ENCODE results near the gene XXYLT1.

XXYLT1 gene

DNA sequence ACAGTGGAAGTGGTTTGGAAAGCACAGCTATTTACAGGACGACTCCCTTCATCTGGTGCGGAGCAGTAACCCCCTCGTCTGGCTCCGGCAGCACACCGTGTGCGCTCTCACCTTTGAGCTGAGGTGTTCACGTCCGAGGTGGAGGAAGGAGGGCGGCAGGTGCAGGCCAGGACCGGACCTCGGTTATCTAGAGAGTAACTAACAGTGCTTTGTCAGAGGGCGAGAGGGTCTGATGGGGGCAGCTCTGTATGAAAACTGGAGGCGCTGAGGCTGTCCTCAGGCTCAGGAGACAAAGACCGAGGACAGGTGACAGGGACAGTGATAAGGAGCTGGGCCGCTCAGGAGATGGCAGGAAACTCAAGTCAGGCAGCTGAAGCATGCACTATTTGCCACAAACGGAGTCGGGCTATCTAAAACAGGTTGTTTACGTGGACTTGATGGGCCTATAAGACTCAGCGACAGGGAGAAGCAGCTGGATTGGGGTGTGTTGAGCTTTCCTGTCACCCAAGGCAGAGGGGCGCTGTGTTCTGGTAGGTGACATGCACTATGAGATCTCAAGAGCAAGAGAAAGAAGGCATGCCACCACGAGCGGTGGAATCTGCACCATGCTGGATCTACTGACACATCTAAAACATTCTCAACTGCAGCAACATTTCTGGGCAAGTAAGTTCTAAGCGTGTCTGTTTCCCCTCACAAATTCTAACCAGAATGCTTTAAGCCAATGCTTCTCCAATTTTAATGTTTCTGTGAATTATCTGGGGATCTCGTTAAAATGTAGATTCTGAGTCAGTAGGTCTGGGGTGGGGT lies 155.2 kb downstream of the XXYLT1 start:
- no peak for ATAC-seq

GRCh38 chr3:195114786-195115599 lies 156.0 kb downstream of the XXYLT1 start:
- TF ChIP-seq BACH2 (CRISPR knock-in tag; IDR thresholded peaks at IDR 0.05; ENCODE audit: borderline replicate concordance): no peak
- ATAC-seq: no peak

More for the DNA sequence above, 155.2 kb downstream of the XXYLT1 start:
- TF ChIP-seq ZNF565 (CRISPR knock-in tag; conservative IDR thresholded peaks at IDR 0.05; ENCODE audit: low read depth) (no peak), ZFP3 (CRISPR knock-in tag; IDR thresholded peaks at IDR 0.05) (no peak), CSDC2 (CRISPR knock-in tag; IDR thresholded peaks at IDR 0.05) (no peak), RARB (CRISPR knock-in tag; IDR thresholded peaks at IDR 0.05) (no peak), TSHZ2 (CRISPR knock-in tag; IDR thresholded peaks at IDR 0.05) (no peak), ARNTL (CRISPR knock-in tag; IDR thresholded peaks at IDR 0.05; ENCODE audit: borderline replicate concordance, low read depth) (no peak), POU6F1 (CRISPR knock-in tag; IDR thresholded peaks at IDR 0.05; ENCODE audit: borderline replicate concordance, low read depth) (no peak)
- TF ChIP-seq, protein P1, sequence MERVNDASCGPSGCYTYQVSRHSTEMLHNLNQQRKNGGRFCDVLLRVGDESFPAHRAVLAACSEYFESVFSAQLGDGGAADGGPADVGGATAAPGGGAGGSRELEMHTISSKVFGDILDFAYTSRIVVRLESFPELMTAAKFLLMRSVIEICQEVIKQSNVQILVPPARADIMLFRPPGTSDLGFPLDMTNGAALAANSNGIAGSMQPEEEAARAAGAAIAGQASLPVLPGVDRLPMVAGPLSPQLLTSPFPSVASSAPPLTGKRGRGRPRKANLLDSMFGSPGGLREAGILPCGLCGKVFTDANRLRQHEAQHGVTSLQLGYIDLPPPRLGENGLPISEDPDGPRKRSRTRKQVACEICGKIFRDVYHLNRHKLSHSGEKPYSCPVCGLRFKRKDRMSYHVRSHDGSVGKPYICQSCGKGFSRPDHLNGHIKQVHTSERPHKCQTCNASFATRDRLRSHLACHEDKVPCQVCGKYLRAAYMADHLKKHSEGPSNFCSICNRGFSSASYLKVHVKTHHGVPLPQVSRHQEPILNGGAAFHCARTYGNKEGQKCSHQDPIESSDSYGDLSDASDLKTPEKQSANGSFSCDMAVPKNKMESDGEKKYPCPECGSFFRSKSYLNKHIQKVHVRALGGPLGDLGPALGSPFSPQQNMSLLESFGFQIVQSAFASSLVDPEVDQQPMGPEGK (CRISPR knock-in tag; IDR thresholded peaks at IDR 0.05; ENCODE audit: borderline replicate concordance): no peak

DNA sequence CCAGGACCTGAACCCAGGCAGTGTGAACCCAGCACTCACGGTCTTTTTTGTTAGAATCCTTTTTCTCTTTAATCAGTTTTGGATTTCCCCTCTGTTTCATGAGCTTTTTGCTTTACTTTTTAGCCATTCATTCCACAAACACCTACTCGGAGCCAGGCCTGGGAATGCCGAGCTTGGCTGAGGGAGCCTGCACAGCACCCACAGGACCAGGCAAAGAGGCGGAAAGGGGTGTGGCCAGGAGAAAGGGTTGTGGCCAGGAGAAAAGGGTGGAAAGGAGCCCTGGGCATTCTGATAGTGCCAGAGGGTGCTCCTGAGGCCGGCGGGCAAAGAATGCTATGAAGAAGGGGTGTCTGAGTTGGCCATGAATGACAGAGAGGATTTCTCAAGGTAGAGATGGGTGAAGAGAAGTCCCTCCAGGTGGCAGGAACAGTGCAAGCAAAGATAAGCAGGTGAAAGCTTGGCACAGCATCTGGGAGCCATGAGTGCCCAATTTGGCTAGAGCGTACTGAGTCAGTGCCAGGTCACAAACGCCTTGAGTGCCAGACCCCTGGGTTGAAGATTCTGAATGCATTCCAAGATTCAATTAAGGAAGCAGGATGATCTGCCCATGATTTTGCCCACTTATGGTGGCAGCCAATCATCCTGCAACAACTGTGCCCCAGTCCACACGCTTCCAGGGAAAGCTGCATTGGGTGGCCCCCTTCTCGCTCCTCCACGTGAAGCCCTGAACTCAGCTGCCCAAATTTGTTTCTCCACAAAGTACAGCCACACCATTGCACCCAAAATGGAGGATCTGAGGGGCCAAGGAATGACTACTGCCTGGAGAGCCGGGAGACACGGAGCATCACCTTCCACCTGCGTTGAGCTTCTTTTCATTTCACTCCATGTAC lies 157.2 kb downstream of the XXYLT1 start:
- no peak for ATAC-seq
- TF ChIP-seq ZC3H10 (CRISPR knock-in tag; IDR thresholded peaks at IDR 0.05): no peak
- TF ChIP-seq, protein P1 (CRISPR knock-in tag; IDR thresholded peaks at IDR 0.05; ENCODE audit: borderline replicate concordance): no peak
- TF ChIP-seq ZFP30 (CRISPR knock-in tag; IDR thresholded peaks at IDR 0.05): no peak
- no peak for TF ChIP-seq RARB (CRISPR knock-in tag; IDR thresholded peaks at IDR 0.05)
- no peak for TF ChIP-seq ZNF8 (CRISPR knock-in tag; IDR thresholded peaks at IDR 0.05)
- no peak for TF ChIP-seq CREB5 (CRISPR knock-in tag; IDR thresholded peaks at IDR 0.05; ENCODE audit: low read depth)
- no peak for TF ChIP-seq ZNF70 (CRISPR knock-in tag; IDR thresholded peaks at IDR 0.05)
- no peak for TF ChIP-seq TSHZ2 (CRISPR knock-in tag; IDR thresholded peaks at IDR 0.05)
- no peak for TF ChIP-seq POU6F1 (CRISPR knock-in tag; IDR thresholded peaks at IDR 0.05; ENCODE audit: borderline replicate concordance, low read depth)
- no peak for TF ChIP-seq PPARA (CRISPR knock-in tag; IDR thresholded peaks at IDR 0.05; ENCODE audit: borderline replicate concordance)
- TF ChIP-seq TCF4 (CRISPR knock-in tag; IDR thresholded peaks at IDR 0.05; ENCODE audit: borderline replicate concordance): no peak
- no peak for TF ChIP-seq OSR1 (CRISPR knock-in tag; IDR thresholded peaks at IDR 0.05)
- no peak for TF ChIP-seq GLIS3 (CRISPR knock-in tag; IDR thresholded peaks at IDR 0.05)
- TF ChIP-seq ISL1 (CRISPR knock-in tag; IDR thresholded peaks at IDR 0.05): no peak
- no peak for TF ChIP-seq BACH2 (CRISPR knock-in tag; IDR thresholded peaks at IDR 0.05; ENCODE audit: borderline replicate concordance)
- TF ChIP-seq ZNF565 (CRISPR knock-in tag; conservative IDR thresholded peaks at IDR 0.05; ENCODE audit: low read depth): no peak
